Measurements from ENCODE around the gene SEMG2.

SEMG2 gene

GRCh38 chr20:45218124-45218523, 3.0 kb upstream of the SEMG2 start:
- H3K36me3 ChIP-seq (replicated peaks), result no peaks in the 10 kb centered on the region
- DNase-seq, result no peak
- no peak overlapping the region for H3K27ac ChIP-seq
- in situ Hi-C loops (cut with HindIII; ENCODE audit: low pct_ligation_motif_present, low sequenced_read_pairs), result no loop called here
- H3K4me3 ChIP-seq (ENCODE audit: low read depth, low read length), result no peak overlapping the region
- TF ChIP-seq CTCF (IDR thresholded peaks at IDR 0.05; ENCODE audit: low read depth, low read length, missing control alignments), result no peak
- H3K27me3 ChIP-seq (replicated peaks), result no peaks in the 10 kb centered on the region

- no peak for TF ChIP-seq CTCF (IDR thresholded peaks at IDR 0.05; ENCODE audit: low read depth, low read length, missing control alignments)
- no peaks in the 10 kb centered on the region for H3K27me3 ChIP-seq (replicated peaks)
- H3K36me3 ChIP-seq (replicated peaks), result no peaks in the 10 kb centered on the region
- in situ Hi-C loops (cut with HindIII; ENCODE audit: low pct_ligation_motif_present, low sequenced_read_pairs), result no loop called here
- no peak overlapping the region for H3K27ac ChIP-seq
- H3K4me3 ChIP-seq (ENCODE audit: low read depth, low read length), result no peak overlapping the region
- DNase-seq, result no peak
Measured at GRCh38 chr20:45218636-45219035, 2.5 kb upstream of the SEMG2 start.

- H3K36me3 ChIP-seq (replicated peaks), result no peaks in the 10 kb centered on the region
- H3K27ac ChIP-seq, result no peak overlapping the region
- no peaks in the 10 kb centered on the region for H3K27me3 ChIP-seq (replicated peaks)
- in situ Hi-C loops (cut with HindIII; ENCODE audit: low pct_ligation_motif_present, low sequenced_read_pairs), result no loop called here
- DNase-seq, result no peak
- no peak overlapping the region for H3K4me3 ChIP-seq (ENCODE audit: low read depth, low read length)
- TF ChIP-seq CTCF (IDR thresholded peaks at IDR 0.05; ENCODE audit: low read depth, low read length, missing control alignments), result no peak
Measured at GRCh38 chr20:45223136-45223535, 2.0 kb downstream of the SEMG2 start.

GRCh38 chr20:45226287-45226686, 5.1 kb downstream of the SEMG2 start:
- no peaks in the 10 kb centered on the region for H3K36me3 ChIP-seq (replicated peaks)
- DNase-seq, result no peak
- no peak overlapping the region for H3K4me3 ChIP-seq (ENCODE audit: low read depth, low read length)
- H3K27me3 ChIP-seq (replicated peaks), result no peaks in the 10 kb centered on the region
- H3K27ac ChIP-seq, result no peak overlapping the region
- no peak for TF ChIP-seq CTCF (IDR thresholded peaks at IDR 0.05; ENCODE audit: low read depth, low read length, missing control alignments)
- in situ Hi-C loops (cut with HindIII; ENCODE audit: low pct_ligation_motif_present, low sequenced_read_pairs), result no loop called here

- Histone ChIP-seq H3K36me3 (replicated peaks) (no peaks in the 10 kb centered on the region), H3K27ac (no peak overlapping the region), H3K27me3 (replicated peaks) (no peaks in the 10 kb centered on the region), H3K4me3 (ENCODE audit: low read depth, low read length) (no peak overlapping the region)
- DNase-seq, result no peak
- TF ChIP-seq CTCF (IDR thresholded peaks at IDR 0.05; ENCODE audit: low read depth, low read length, missing control alignments), result peak; percentile 71
- in situ Hi-C loops (cut with HindIII; ENCODE audit: low pct_ligation_motif_present, low sequenced_read_pairs), result no loop called here
Measured at GRCh38 chr20:45229264-45230056, 8.3 kb downstream of the SEMG2 start.

GRCh38 chr20:45230631-45231030, 9.5 kb downstream of the SEMG2 start:
- Histone ChIP-seq H3K4me3 (ENCODE audit: low read depth, low read length) (no peak overlapping the region), H3K36me3 (replicated peaks) (no peaks in the 10 kb centered on the region), H3K27ac (no peak overlapping the region), H3K27me3 (replicated peaks) (no peaks in the 10 kb centered on the region)
- no peak for TF ChIP-seq CTCF (IDR thresholded peaks at IDR 0.05; ENCODE audit: low read depth, low read length, missing control alignments)
- no peak for DNase-seq
- in situ Hi-C loops (cut with HindIII; ENCODE audit: low pct_ligation_motif_present, low sequenced_read_pairs), result no loop called here

All from brain microvascular endothelial cell (primary cell).